H9 (cell line): ENCODE measurements around the gene TMEM135. TPM values are rescaled to one million over a fixed set of nuclear protein-coding genes. Genes with fewer than 3 reads are reported as not detected.
A peak's percentile ranks its signal among the peaks of the same experiment; 100 is the strongest.

Experiments used
- DNase-seq: peaks from one replicate; pipeline ENCODE4 v3.0.0-alpha.2; 2017
- H2AFZ ChIP-seq: one replicate; pipeline ENCODE4 v1.6.1; 2013; ENCODE audit warnings: mild to moderate bottlenecking, low read length, control low read depth, moderate library complexity
- H2AK5ac ChIP-seq: 2 replicates; pipeline ENCODE4 v1.6.1; 2013; ENCODE audit warnings: low read length, control low read depth, mixed read lengths; ENCODE audit not compliant: insufficient read length
- H2BK120ac ChIP-seq: one replicate; pipeline ENCODE4 v1.6.1; 2013; ENCODE audit warnings: low read depth, mild to moderate bottlenecking, low read length, control low read depth, inconsistent platforms; ENCODE audit not compliant: poor library complexity, severe bottlenecking
- H2BK12ac ChIP-seq: 2 replicates; pipeline ENCODE4 v1.6.1; 2013; ENCODE audit warnings: low read length, control low read depth, mixed read lengths, low read depth; ENCODE audit not compliant: insufficient read length
- H2BK15ac ChIP-seq: 2 replicates; pipeline ENCODE4 v1.6.1; 2013; ENCODE audit warnings: low read depth, low read length, control low read depth
- H2BK20ac ChIP-seq: one replicate; pipeline ENCODE4 v1.6.1; 2013; ENCODE audit warnings: low read depth, mild to moderate bottlenecking, low read length, control low read depth, inconsistent platforms; ENCODE audit not compliant: poor library complexity, severe bottlenecking
- H2BK5ac ChIP-seq: 2 replicates; pipeline ENCODE4 v1.6.1; 2013; ENCODE audit warnings: low read length, control low read depth, mixed read lengths; ENCODE audit not compliant: insufficient read length
- H3K14ac ChIP-seq: 2 replicates; pipeline ENCODE4 v1.6.1; 2013; ENCODE audit warnings: low read length, control low read depth; ENCODE audit not compliant: insufficient read depth
- H3K18ac ChIP-seq: 2 replicates; pipeline ENCODE4 v1.6.1; 2013; ENCODE audit warnings: low read depth, mild to moderate bottlenecking, mixed read lengths, low read length, control low read depth; ENCODE audit not compliant: insufficient read length
- H3K23ac ChIP-seq: 2 replicates; pipeline ENCODE4 v1.6.1; 2013; ENCODE audit warnings: low read length, control low read depth, mixed read lengths, low read depth; ENCODE audit not compliant: insufficient read length
- H3K23me2 ChIP-seq: 2 replicates; pipeline ENCODE4 v1.6.1; 2013; ENCODE audit warnings: low read depth, mild to moderate bottlenecking, mixed read lengths, low read length, control low read depth; ENCODE audit not compliant: insufficient read length, poor library complexity, severe bottlenecking
- H3K27ac ChIP-seq: 2 replicates; pipeline ENCODE4 v1.5.1; 2013; ENCODE audit warnings: low read length, control low read depth, mixed read lengths, low read depth; ENCODE audit not compliant: insufficient read length
- H3K27me3 ChIP-seq: 2 replicates; pipeline ENCODE4 v1.6.1; 2013; ENCODE audit warnings: low read length, control low read depth, inconsistent platforms; ENCODE audit not compliant: insufficient read depth
- H3K4ac ChIP-seq: 2 replicates; pipeline ENCODE4 v1.6.1; 2013; ENCODE audit warnings: low read depth, mild to moderate bottlenecking, control low read depth, inconsistent platforms, low read length, moderate library complexity
- H3K4me1 ChIP-seq: 2 replicates; pipeline ENCODE4 v1.6.1; 2013; ENCODE audit warnings: low read length, control low read depth, inconsistent platforms; ENCODE audit not compliant: insufficient read depth
- H3K4me2 ChIP-seq: 2 replicates; pipeline ENCODE4 v1.6.1; 2013; ENCODE audit warnings: low read length, control low read depth, mixed read lengths; ENCODE audit not compliant: insufficient read length, insufficient read depth
- H3K56ac ChIP-seq: 2 replicates; pipeline ENCODE4 v1.6.1; 2013; ENCODE audit warnings: low read depth, mild to moderate bottlenecking, mixed read lengths, low read length, control low read depth; ENCODE audit not compliant: insufficient read length
- H3K79me1 ChIP-seq: 2 replicates; pipeline ENCODE4 v1.6.1; 2013; ENCODE audit warnings: low read depth, mild to moderate bottlenecking, moderate library complexity, low read length, control low read depth, inconsistent platforms; ENCODE audit not compliant: insufficient read depth, poor library complexity, severe bottlenecking
- H3K79me2 ChIP-seq: 2 replicates; pipeline ENCODE4 v1.6.1; 2013; ENCODE audit warnings: low read length, control low read depth, inconsistent platforms; ENCODE audit not compliant: insufficient read depth
- H3K9ac ChIP-seq: 2 replicates; pipeline ENCODE4 v1.6.1; 2013; ENCODE audit warnings: low read length, control low read depth, mixed read lengths; ENCODE audit not compliant: insufficient read length; ENCODE audit errors: extremely low read depth
- H3K9me3 ChIP-seq: one replicate; pipeline ENCODE4 v1.6.1; 2013; ENCODE audit warnings: low read depth, low read length, inconsistent platforms; ENCODE audit not compliant: control insufficient read depth
- H3T11ph ChIP-seq: one replicate; pipeline ENCODE4 v1.6.1; 2013; ENCODE audit warnings: mild to moderate bottlenecking, low read length, control low read depth, inconsistent platforms
- H4K20me1 ChIP-seq: one replicate; pipeline ENCODE4 v1.6.1; 2013; ENCODE audit not compliant: control insufficient read depth, insufficient read length, insufficient read depth
- H4K5ac ChIP-seq: 2 replicates; pipeline ENCODE4 v1.6.1; 2013; ENCODE audit warnings: low read depth, mild to moderate bottlenecking, mixed read lengths, low read length, control low read depth; ENCODE audit not compliant: insufficient read length
- H4K8ac ChIP-seq: replicated peaks from 2 replicates; pipeline ENCODE4 v1.6.1; 2013; ENCODE audit warnings: low read length, control low read depth, mixed read lengths, low read depth; ENCODE audit not compliant: insufficient read length
- H4K91ac ChIP-seq: 2 replicates; pipeline ENCODE4 v1.6.1; 2013; ENCODE audit warnings: low read depth, mild to moderate bottlenecking, moderate library complexity, mixed read lengths, low read length, control low read depth; ENCODE audit not compliant: insufficient read length
- H3K27ac Mint-ChIP-seq, 3 experiments: 2 replicates in 2 of 3; 3 replicates in 1 of 3; pipeline ENCODE4 v1.8.0; 2020 to 2021; ENCODE audit warnings: mixed read lengths in 3 of 3, mild to moderate bottlenecking in 1 of 3, moderate library complexity in 1 of 3
- H3K27me3 Mint-ChIP-seq: 2 replicates; pipeline ENCODE4 v1.8.0; 2021; ENCODE audit warnings: low read depth, mild to moderate bottlenecking, moderate library complexity, mixed read lengths
- H3K36me3 Mint-ChIP-seq, 3 experiments: 2 replicates in 2 of 3; 3 replicates in 1 of 3; pipeline ENCODE4 v1.8.0; 2020 to 2021; ENCODE audit warnings: low read depth in 3 of 3, mixed read lengths in 3 of 3; ENCODE audit not compliant: insufficient read depth in 1 of 3
- H3K4me1 Mint-ChIP-seq, 2 experiments: 2 replicates each; pipeline ENCODE4 v1.8.0; 2020; ENCODE audit warnings: mixed read lengths in 2 of 2
- H3K4me3 Mint-ChIP-seq, 2 experiments: 2 replicates in 1 of 2; 3 replicates in 1 of 2; pipeline ENCODE4 v1.8.0; 2020 to 2021; ENCODE audit warnings: mild to moderate bottlenecking in 2 of 2, mixed read lengths in 2 of 2, moderate library complexity in 1 of 2
- H3K9me3 Mint-ChIP-seq, 2 experiments: 2 replicates in 1 of 2; 3 replicates in 1 of 2; pipeline ENCODE4 v1.8.0; 2020; ENCODE audit warnings: mild to moderate bottlenecking in 2 of 2, mixed read lengths in 2 of 2, moderate library complexity in 1 of 2
- total RNA-seq: library from RNA; stranded (reverse); gene quantifications from 2 replicates; pipeline ENCODE4 v1.2.1, GENCODE V29; 2021
- TF ChIP-seq, protein P1 (sequence below): fragments of 200-600 bp; sonication (generic); conservative IDR thresholded peaks from 3 replicates; pipeline ENCODE4 v1.8.0; 2021; ENCODE audit warnings: antibody characterized with exemption, mild to moderate bottlenecking

The TMEM135 gene
- total RNA-seq, 1 experiment from 2014 or later = 25.2 TPM

DNA sequence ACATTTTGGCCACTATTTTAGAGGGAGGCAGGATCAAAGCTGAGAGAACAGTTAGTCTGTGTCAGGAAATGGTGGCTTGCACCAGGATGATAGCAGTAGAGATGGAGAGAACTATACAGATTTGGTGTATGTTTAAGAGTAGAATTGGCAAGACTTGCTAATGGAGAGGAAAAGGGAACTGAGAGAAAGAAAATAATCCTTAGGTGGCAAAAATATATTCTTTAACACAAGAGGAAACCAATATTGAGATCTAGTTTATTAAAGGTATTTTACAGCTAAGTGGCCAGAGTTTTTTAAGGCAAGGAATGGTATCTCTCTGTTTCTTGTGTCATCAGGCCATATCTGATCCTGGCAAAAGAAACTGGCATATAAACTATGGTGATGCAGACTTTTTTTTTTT is 278.8 kb downstream of the TMEM135 start:
- Histone ChIP-seq H3K18ac (no peak overlapping the region), H4K91ac (no peak overlapping the region), H3K23me2 (no peaks in the 10 kb centered on the region), H3T11ph (no peak overlapping the region), H3K4me1 (no peaks in the 10 kb centered on the region), H4K20me1 (no peaks in the 10 kb centered on the region), H2BK20ac (no peak overlapping the region), H3K9ac (no peak overlapping the region), H3K4me2 (no peak overlapping the region), H2BK12ac (no peak overlapping the region), H2BK15ac (no peak overlapping the region), H3K27ac (no peak overlapping the region), H2AFZ (no peak overlapping the region), H3K27me3 (no peaks in the 10 kb centered on the region), H2BK5ac (no peak overlapping the region), H3K4ac (no peak overlapping the region), H3K56ac (no peak overlapping the region), H2BK120ac (no peak overlapping the region), H3K9me3 (no peaks in the 10 kb centered on the region), H2AK5ac (no peak overlapping the region), H3K14ac (no peak overlapping the region), H3K79me2 (no peaks in the 10 kb centered on the region), H3K23ac (no peak overlapping the region), H3K79me1 (no peaks in the 10 kb centered on the region), H4K5ac (no peak overlapping the region), H4K8ac (no peak overlapping the region)
- Mint-ChIP-seq H3K4me3 (no peak overlapping the region), H3K9me3 (no peaks in the 10 kb centered on the region), H3K4me1 (peaks cover 0 to 4% of the 10 kb centered on the region in 2 experiments; a peak in 3 of 4 replicates), H3K27me3 (no peaks in the 10 kb centered on the region), H3K27ac (peak overlapping the region in 2 of 3 experiments; percentile 0 to 45; a peak in 2 of 7 replicates), H3K36me3 (no peaks in the 10 kb centered on the region; a peak in 1 of 7 replicates)
- TF ChIP-seq, protein P1, sequence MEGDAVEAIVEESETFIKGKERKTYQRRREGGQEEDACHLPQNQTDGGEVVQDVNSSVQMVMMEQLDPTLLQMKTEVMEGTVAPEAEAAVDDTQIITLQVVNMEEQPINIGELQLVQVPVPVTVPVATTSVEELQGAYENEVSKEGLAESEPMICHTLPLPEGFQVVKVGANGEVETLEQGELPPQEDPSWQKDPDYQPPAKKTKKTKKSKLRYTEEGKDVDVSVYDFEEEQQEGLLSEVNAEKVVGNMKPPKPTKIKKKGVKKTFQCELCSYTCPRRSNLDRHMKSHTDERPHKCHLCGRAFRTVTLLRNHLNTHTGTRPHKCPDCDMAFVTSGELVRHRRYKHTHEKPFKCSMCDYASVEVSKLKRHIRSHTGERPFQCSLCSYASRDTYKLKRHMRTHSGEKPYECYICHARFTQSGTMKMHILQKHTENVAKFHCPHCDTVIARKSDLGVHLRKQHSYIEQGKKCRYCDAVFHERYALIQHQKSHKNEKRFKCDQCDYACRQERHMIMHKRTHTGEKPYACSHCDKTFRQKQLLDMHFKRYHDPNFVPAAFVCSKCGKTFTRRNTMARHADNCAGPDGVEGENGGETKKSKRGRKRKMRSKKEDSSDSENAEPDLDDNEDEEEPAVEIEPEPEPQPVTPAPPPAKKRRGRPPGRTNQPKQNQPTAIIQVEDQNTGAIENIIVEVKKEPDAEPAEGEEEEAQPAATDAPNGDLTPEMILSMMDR = no peak
- DNase-seq = no peak
